Esophagus muscularis mucosa (tissue), 4 donors: ENCODE measurements around the gene DNAH1. TPM values are rescaled to one million over a fixed set of nuclear protein-coding genes. Genes with fewer than 3 reads are reported as not detected.

Source experiments
- DNase-seq: peaks from one replicate; pipeline ENCODE4 v3.0.0-alpha.2; 2017; ENCODE audit errors: extremely low spot score
- H3K27ac ChIP-seq, 4 donors: fragments of 200-600 bp; sonication (generic); replicated peaks in 1 of 4; 1 replicate in 3 of 4; 2 replicates in 1 of 4; pipeline ENCODE4 v1.5.1; 2016 to 2019; ENCODE audit warnings: mild to moderate bottlenecking in 1 of 4
- H3K27me3 ChIP-seq, 4 donors: fragments of 200-600 bp; sonication (generic); one replicate each; pipeline versions ENCODE4 v1.5.1 to v1.6.0; 2016 to 2019
- H3K36me3 ChIP-seq, 4 donors: fragments of 200-600 bp; sonication (generic); one replicate each; pipeline ENCODE4 v1.5.1; 2016 to 2019
- H3K4me1 ChIP-seq, 4 donors: fragments of 200-600 bp; sonication (generic); one replicate each; pipeline ENCODE4 v1.5.1; 2016 to 2019
- H3K4me3 ChIP-seq, 4 donors: fragments of 200-600 bp; sonication (generic); 1 replicate in 2 of 4; 2 replicates in 2 of 4; pipeline ENCODE4 v1.5.1; 2016 to 2019; ENCODE audit warnings: mild to moderate bottlenecking in 4 of 4, moderate library complexity in 1 of 4
- H3K9me3 ChIP-seq, 4 donors: fragments of 200-600 bp; sonication (generic); 1 replicate in 3 of 4; 2 replicates in 1 of 4; pipeline ENCODE4 v1.5.1; 2016 to 2019
- EP300 ChIP-seq: sonication (generic); formaldehyde crosslinking; IDR thresholded peaks from one replicate; pipeline ENCODE4 v1.6.1; 2017; ENCODE audit warnings: antibody characterized with exemption
- POLR2A ChIP-seq: fragments of 450-650 bp; IDR thresholded peaks from one replicate; pipeline ENCODE4 v1.6.1; 2017; ENCODE audit warnings: antibody characterized with exemption, moderate library complexity, mild to moderate bottlenecking, low read depth
- POLR2AphosphoS5 ChIP-seq, 2 donors: sonication (generic); formaldehyde crosslinking; IDR thresholded peaks; one replicate each; pipeline ENCODE4 v1.6.1; 2017; ENCODE audit warnings: antibody characterized with exemption in 2 of 2
- WGBS: methylation state at CpG from one replicate; pipeline ENCODE4 v1.1.5; 2018; 5-methylcytosine and 5-hydroxymethylcytosine counted together
- intact Hi-C: fragments of 100-400 bp; cut with DNase I; formaldehyde crosslinking; loops from one replicate; pipeline ENCODE4 v1.15.1; 2023
- total RNA-seq, 4 donors: library from RNA; depleted of rRNA; stranded (reverse); fragments of >200 nt; gene quantifications; one replicate each; pipeline versions ENCODE4 v1.1.0 to v1.2.1, GENCODE V29; 2016
- TF ChIP-seq, protein P1 (sequence below), 3 experiments: fragments of 200-600 bp in 2 of 3; fragments of 450-650 bp in 1 of 3; sonication (generic) in 2 of 3; IDR thresholded peaks; one replicate each; pipeline ENCODE4 v1.5.1; 2017 to 2019; ENCODE audit warnings: antibody characterized with exemption in 3 of 3, mild to moderate bottlenecking in 2 of 3, moderate library complexity in 1 of 3

The DNAH1 gene
- total RNA-seq, 4 donors from 2014 or later: 3.4 to 5.4 (median 3.6) TPM

DNA sequence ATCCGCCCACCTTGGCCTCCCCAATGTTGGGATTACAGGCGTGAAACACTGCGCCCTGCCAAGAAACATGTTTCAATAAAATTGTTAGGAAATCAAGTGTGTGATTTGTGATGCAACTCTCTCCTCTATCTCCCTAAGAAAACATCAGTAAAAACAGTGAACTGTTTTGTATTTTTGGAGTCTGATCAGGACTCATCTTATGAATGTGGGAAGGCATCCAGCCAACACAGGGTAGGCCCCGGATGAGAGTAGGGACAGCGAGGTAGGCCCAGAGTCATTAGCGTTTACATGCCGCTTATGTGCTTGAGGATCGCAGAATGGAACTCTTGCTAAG lies 29.4 kb upstream of the DNAH1 start:
- Histone ChIP-seq H3K27me3 (no peaks in the 10 kb centered on the region), H3K9me3 (no peaks in the 10 kb centered on the region), H3K4me3 (peak overlapping the region; percentile 67 to 77 (median 74)), H3K27ac (peak overlapping the region; percentile 94 to 98 (median 97)), H3K4me1 (peaks cover 19 to 21% (median 20%) of the 10 kb centered on the region in 4 donors), H3K36me3 (peaks cover 5 to 23% (median 12%) of the 10 kb centered on the region in 4 donors)
- DNase-seq: no peak
- TF ChIP-seq, protein P1, sequence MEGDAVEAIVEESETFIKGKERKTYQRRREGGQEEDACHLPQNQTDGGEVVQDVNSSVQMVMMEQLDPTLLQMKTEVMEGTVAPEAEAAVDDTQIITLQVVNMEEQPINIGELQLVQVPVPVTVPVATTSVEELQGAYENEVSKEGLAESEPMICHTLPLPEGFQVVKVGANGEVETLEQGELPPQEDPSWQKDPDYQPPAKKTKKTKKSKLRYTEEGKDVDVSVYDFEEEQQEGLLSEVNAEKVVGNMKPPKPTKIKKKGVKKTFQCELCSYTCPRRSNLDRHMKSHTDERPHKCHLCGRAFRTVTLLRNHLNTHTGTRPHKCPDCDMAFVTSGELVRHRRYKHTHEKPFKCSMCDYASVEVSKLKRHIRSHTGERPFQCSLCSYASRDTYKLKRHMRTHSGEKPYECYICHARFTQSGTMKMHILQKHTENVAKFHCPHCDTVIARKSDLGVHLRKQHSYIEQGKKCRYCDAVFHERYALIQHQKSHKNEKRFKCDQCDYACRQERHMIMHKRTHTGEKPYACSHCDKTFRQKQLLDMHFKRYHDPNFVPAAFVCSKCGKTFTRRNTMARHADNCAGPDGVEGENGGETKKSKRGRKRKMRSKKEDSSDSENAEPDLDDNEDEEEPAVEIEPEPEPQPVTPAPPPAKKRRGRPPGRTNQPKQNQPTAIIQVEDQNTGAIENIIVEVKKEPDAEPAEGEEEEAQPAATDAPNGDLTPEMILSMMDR (IDR thresholded peaks at IDR 0.05): no peak
- TF ChIP-seq POLR2A (no peak), POLR2AphosphoS5 (IDR thresholded peaks at IDR 0.05) (no peak), EP300 (no peak)
- WGBS: 79% methylated on average over 8 of the region's 8 CpGs
- intact Hi-C loops: no loop called here

DNA sequence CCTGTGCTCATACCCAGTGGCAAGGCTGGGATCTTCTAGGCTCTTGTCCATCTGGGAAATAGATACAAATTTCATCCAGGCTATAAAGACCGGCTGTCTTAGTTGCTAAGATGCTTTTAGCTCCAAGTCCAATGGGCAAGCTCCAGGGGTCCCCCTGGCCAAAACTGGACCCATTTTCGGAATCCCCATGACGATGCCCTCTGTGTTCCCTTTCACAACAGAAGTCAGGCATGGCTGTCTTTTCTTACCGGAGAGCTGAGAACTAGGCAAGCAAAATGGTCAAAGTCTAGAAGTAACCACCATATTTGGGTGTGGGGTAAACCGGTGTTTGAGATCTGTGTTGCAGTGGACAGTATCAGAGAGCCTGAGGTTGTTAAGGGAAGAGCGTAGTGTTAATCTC lies 27.4 kb upstream of the DNAH1 start:
- intact Hi-C loops: no loop called here
- Histone ChIP-seq H3K27ac (peak overlapping the region in 2 of 4 donors; percentile 94 to 98), H3K4me1 (peaks cover 19 to 21% (median 20%) of the 10 kb centered on the region in 4 donors), H3K36me3 (peaks cover 8 to 38% (median 27%) of the 10 kb centered on the region in 4 donors), H3K4me3 (peak overlapping the region; percentile 67 to 77 (median 74)), H3K27me3 (no peaks in the 10 kb centered on the region), H3K9me3 (no peaks in the 10 kb centered on the region)
- WGBS: 88% methylated on average over 6 of the region's 6 CpGs
- DNase-seq: no peak
- TF ChIP-seq, protein P1 (IDR thresholded peaks at IDR 0.05): no peak
- TF ChIP-seq POLR2A: no peak
- TF ChIP-seq POLR2AphosphoS5 (IDR thresholded peaks at IDR 0.05): no peak

DNA sequence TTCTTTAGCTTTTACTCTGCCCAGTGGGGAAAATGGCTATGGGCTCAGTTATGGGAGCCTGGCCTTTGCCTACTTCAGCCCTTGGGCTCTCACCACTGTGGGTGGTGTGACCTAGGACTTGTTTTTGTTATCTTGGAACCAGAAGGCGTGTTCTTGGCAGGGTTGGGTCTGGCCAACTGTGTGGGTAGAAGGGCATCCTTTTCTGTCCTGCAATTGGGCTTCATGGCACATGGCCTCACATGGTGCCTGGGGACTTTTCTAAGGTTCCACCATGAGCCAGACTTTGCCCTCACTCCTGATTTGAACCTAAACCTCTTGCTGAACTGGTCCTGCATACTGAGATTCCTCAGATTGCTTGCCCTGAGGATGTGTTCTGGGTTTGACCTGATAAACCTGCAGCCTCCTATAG lies 26.8 kb upstream of the DNAH1 start:
- H3K9me3 ChIP-seq: no peaks in the 10 kb centered on the region
- H3K4me1 ChIP-seq: peaks cover 19 to 21% (median 20%) of the 10 kb centered on the region in 4 donors
- H3K27me3 ChIP-seq: no peaks in the 10 kb centered on the region
- TF ChIP-seq EP300: no peak
- no peak for TF ChIP-seq POLR2A
- TF ChIP-seq, protein P1 (IDR thresholded peaks at IDR 0.05): no peak
- no peak for TF ChIP-seq POLR2AphosphoS5 (IDR thresholded peaks at IDR 0.05)
- DNase-seq: no peak
- WGBS: 100% methylated on average over 1 of the region's 1 CpG
- H3K27ac ChIP-seq: no peak overlapping the region
- peaks cover 8 to 40% (median 28%) of the 10 kb centered on the region in 4 donors for H3K36me3 ChIP-seq
- no peak overlapping the region for H3K4me3 ChIP-seq
- intact Hi-C loops: no loop called here

DNA sequence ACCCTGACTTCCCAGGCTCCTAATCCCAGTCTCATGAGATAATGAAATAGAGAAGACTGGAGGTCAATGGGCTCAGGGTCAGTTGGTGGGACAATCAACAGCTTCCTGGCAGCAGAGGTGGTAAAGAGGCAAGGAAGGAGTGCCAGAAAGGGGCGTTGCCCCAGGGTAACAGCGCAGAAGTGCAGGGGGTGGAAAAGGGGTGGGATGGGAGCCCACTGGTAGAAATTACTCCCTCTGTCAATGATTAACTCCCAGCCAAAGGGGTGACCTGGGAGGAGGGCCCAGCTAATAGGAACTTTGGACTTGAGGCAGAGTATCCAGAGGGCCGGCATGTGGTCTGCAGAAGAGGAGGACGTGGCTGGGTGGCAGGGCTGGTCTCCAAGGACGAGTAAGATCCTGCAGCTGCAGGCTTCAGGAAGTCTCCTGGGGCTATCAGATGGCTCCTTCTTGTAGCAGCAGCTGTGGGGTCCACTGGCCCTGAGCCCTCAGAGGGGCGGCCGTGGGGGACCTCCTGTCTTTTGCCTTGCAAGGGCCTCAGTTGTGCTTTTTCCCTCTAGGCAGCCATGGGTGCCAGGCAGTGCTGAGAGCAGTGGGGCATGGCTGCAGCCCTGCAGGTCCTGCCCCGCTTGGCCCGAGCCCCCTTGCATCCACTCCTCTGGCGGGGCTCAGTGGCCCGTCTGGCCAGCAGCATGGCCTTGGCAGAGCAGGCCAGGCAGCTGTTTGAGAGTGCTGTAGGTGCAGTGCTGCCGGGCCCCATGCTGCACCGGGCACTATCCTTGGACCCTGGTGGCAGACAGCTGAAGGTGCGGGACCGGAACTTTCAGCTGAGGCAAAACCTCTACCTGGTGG lies 26.1 kb upstream of the DNAH1 start:
- DNase-seq: no peak
- H3K27me3 ChIP-seq: no peaks in the 10 kb centered on the region
- no peaks in the 10 kb centered on the region for H3K9me3 ChIP-seq
- TF ChIP-seq, protein P1 (IDR thresholded peaks at IDR 0.05): no peak
- no peak for TF ChIP-seq POLR2A
- TF ChIP-seq POLR2AphosphoS5 (IDR thresholded peaks at IDR 0.05): no peak
- TF ChIP-seq EP300: no peak
- H3K4me3 ChIP-seq: no peak overlapping the region
- no peak overlapping the region for H3K27ac ChIP-seq
- H3K4me1 ChIP-seq: peaks cover 19 to 21% (median 20%) of the 10 kb centered on the region in 4 donors
- H3K36me3 ChIP-seq: peaks cover 8 to 44% (median 32%) of the 10 kb centered on the region in 4 donors
- intact Hi-C loops: no loop called here
- 84% methylated on average over 10 of the region's 15 CpGs for WGBS
